GM12878 (cell line): ENCODE measurements around the gene SMIM21. TPM values are rescaled to one million over a fixed set of nuclear protein-coding genes. Genes with fewer than 3 reads are reported as not detected.

Experiments
- ATAC-seq: fragments of 200-7000 bp; cut with Tn5 transposase; 3 replicates; pipeline ENCODE4 v1.9.1; 2020; ENCODE audit warnings: mild to moderate bottlenecking, moderate library complexity
- BruUV-seq: library from RNA; stranded (reverse); fragments of 400-500 nt; replicated peaks from 2 replicates; lab custom pipeline; 2021; lab: Mats Ljungman, UMichigan
- CTCF ChIA-PET: fragments of 300-600 bp; sonication (Branson Sonifier 250); formaldehyde crosslinking; extraction: SDS; loops from one replicate; lab custom pipeline; 2021; ENCODE audit warnings: inconsistent platforms; lab: Yijun Ruan, JAX
- POLR2A ChIA-PET: fragments of 350-600 bp; formaldehyde crosslinking; extraction: SDS; loops from one replicate; lab custom pipeline; 2021; ENCODE audit warnings: inconsistent platforms; lab: Charles Lee
- RAD21 ChIA-PET: fragments of 300-600 bp; sonication (Branson Sonifier 250); formaldehyde crosslinking; loops from one replicate; lab custom pipeline; 2023; ENCODE audit warnings: antibody characterized with exemption; ENCODE audit not compliant: unreplicated experiment; lab: Charles Lee
- SMC1A ChIA-PET: fragments of 300-600 bp; sonication (Branson Sonifier 250); formaldehyde crosslinking; loops from one replicate; lab custom pipeline; 2023; ENCODE audit not compliant: unreplicated experiment, uncharacterized antibody; lab: Charles Lee
- DNase-seq: peaks from one replicate; pipeline ENCODE4 v3.0.0-alpha.2; 2011; ENCODE audit warnings: low read depth, low spot score
- FAIRE-seq: peaks from 3 replicates; lab custom pipeline; 2011; peaks lifted over from hg19 to GRCh38; lab: Jason Lieb, UNC
- H2AFZ ChIP-seq: 2 replicates; pipeline ENCODE4 v1.6.0; 2011; ENCODE audit warnings: low read depth, low read length, control low read depth; ENCODE audit not compliant: control insufficient read depth
- H3K27ac ChIP-seq: 2 replicates; pipeline ENCODE4 v1.5.1; 2011; ENCODE audit warnings: control low read depth; ENCODE audit not compliant: control insufficient read depth, insufficient read depth
- H3K27me3 ChIP-seq, 2 experiments: replicated peaks in 1 of 2; 2 replicates each; pipeline versions ENCODE4 v1.6.0 to v1.6.1; 2011; ENCODE audit warnings: low read length in 1 of 2; ENCODE audit not compliant: control insufficient read depth in 2 of 2, insufficient read depth in 2 of 2
- H3K36me3 ChIP-seq, 2 experiments: 2 replicates each; pipeline ENCODE4 v1.5.1; 2011; ENCODE audit warnings: low read length in 1 of 2; ENCODE audit not compliant: control insufficient read depth in 2 of 2, insufficient read depth in 2 of 2
- H3K4me1 ChIP-seq: 2 replicates; pipeline ENCODE4 v1.6.1; 2011; ENCODE audit warnings: mild to moderate bottlenecking, low read length, moderate library complexity, mixed read lengths; ENCODE audit not compliant: control insufficient read depth, insufficient read depth
- H3K4me2 ChIP-seq: 2 replicates; pipeline ENCODE4 v1.6.0; 2011; ENCODE audit warnings: control low read depth; ENCODE audit not compliant: control insufficient read depth, insufficient read depth
- H3K4me3 ChIP-seq: fragments of 200-600 bp; sonication (generic); 2 replicates; pipeline ENCODE4 v1.5.1; 2016
- H3K79me2 ChIP-seq: 2 replicates; pipeline ENCODE4 v1.6.0; 2011; ENCODE audit warnings: low read length; ENCODE audit not compliant: control insufficient read depth, insufficient read depth
- H3K9ac ChIP-seq: 2 replicates; pipeline ENCODE4 v1.8.0; 2011; ENCODE audit warnings: low read length, control low read depth, mixed read lengths; ENCODE audit not compliant: control insufficient read depth, insufficient read depth
- H3K9me3 ChIP-seq: replicated peaks from 3 replicates; pipeline ENCODE4 v1.5.1; 2011; ENCODE audit warnings: mild to moderate bottlenecking, low read length; ENCODE audit not compliant: control insufficient read depth, insufficient read depth
- H4K20me1 ChIP-seq: 2 replicates; pipeline ENCODE4 v1.6.0; 2011; ENCODE audit not compliant: control insufficient read depth, insufficient read depth
- ASH2L ChIP-seq: fragments of 300-600, 200-600 bp; sonication (generic); IDR thresholded peaks from 2 replicates; pipeline ENCODE4 v1.6.1; 2017; ENCODE audit warnings: low read depth, mild to moderate bottlenecking, borderline replicate concordance
- BCL3 ChIP-seq: IDR thresholded peaks from 2 replicates; pipeline ENCODE4 v1.6.1; 2011; ENCODE audit warnings: borderline replicate concordance, low read depth, mild to moderate bottlenecking, moderate library complexity, low read length; ENCODE audit not compliant: insufficient read depth, poor library complexity, severe bottlenecking
- CBX5 ChIP-seq: sonication (generic); IDR thresholded peaks from 2 replicates; pipeline ENCODE4 v1.6.1; 2016; ENCODE audit warnings: low read depth, moderate library complexity, mild to moderate bottlenecking, inconsistent platforms
- CHD1 ChIP-seq: IDR thresholded peaks from 2 replicates; pipeline ENCODE4 v1.6.1; 2012; ENCODE audit warnings: low read depth, low read length, improper control_type of control experiment
- CHD2 ChIP-seq: IDR thresholded peaks from 2 replicates; pipeline ENCODE4 v1.6.1; 2011; ENCODE audit warnings: low read depth, low read length, improper control_type of control experiment, borderline replicate concordance
- EED ChIP-seq: sonication (generic); IDR thresholded peaks from 2 replicates; pipeline ENCODE4 v1.6.1; 2016; ENCODE audit warnings: antibody characterized with exemption, low read depth
- ESRRA ChIP-seq: IDR thresholded peaks from 2 replicates; pipeline ENCODE4 v1.6.1; 2012; ENCODE audit warnings: mild to moderate bottlenecking, low read length, improper control_type of control experiment
- IRF3 ChIP-seq: fragments of 450-650 bp; IDR thresholded peaks from 2 replicates; pipeline ENCODE4 v1.6.1; 2014; ENCODE audit warnings: mild to moderate bottlenecking
- MEF2B ChIP-seq: fragments of 450-650 bp; IDR thresholded peaks from 2 replicates; pipeline ENCODE4 v1.6.1; 2018; ENCODE audit warnings: mild to moderate bottlenecking, moderate library complexity; ENCODE audit not compliant: partially characterized antibody, poor library complexity, severe bottlenecking
- PAX8 ChIP-seq: fragments of 450-650 bp; IDR thresholded peaks from 2 replicates; pipeline ENCODE4 v1.6.1; 2017; ENCODE audit warnings: mild to moderate bottlenecking, moderate library complexity
- POLR2AphosphoS5 ChIP-seq: IDR thresholded peaks from 2 replicates; pipeline ENCODE4 v1.6.1; 2011; ENCODE audit warnings: mild to moderate bottlenecking, low read length, inconsistent platforms
- POU2F2 ChIP-seq: IDR thresholded peaks from 3 replicates; pipeline ENCODE4 v1.6.1; 2011; ENCODE audit warnings: low read depth, mild to moderate bottlenecking, low read length, borderline replicate concordance
- RAD51 ChIP-seq: fragments of 450-650 bp; IDR thresholded peaks from 2 replicates; pipeline ENCODE4 v1.6.1; 2016; ENCODE audit warnings: moderate library complexity, mild to moderate bottlenecking, inconsistent platforms
- RBBP5 ChIP-seq: fragments of 200-600 bp; sonication (generic); conservative IDR thresholded peaks from 2 replicates; pipeline ENCODE4 v1.6.1; 2016
- STAT1 ChIP-seq: fragments of 450-650 bp; conservative IDR thresholded peaks from 2 replicates; pipeline ENCODE4 v1.6.1; 2014; ENCODE audit warnings: antibody characterized with exemption, mild to moderate bottlenecking
- TCF3 ChIP-seq: IDR thresholded peaks from 2 replicates; pipeline ENCODE4 v1.6.1; 2012; ENCODE audit warnings: low read depth, mild to moderate bottlenecking, low read length, borderline replicate concordance; ENCODE audit not compliant: insufficient read depth
- TCF7 ChIP-seq: IDR thresholded peaks from 2 replicates; pipeline ENCODE4 v1.6.1; 2014; ENCODE audit warnings: antibody characterized with exemption, borderline replicate concordance
- WGBS: methylation state at CpG from one replicate; pipeline ENCODE4 v1.1.6; 2016; ENCODE audit warnings: low lambda C conversion rate; ENCODE audit not compliant: insufficient replicate concordance, insufficient coverage; ENCODE audit errors: missing lambda C conversion rate; 5-methylcytosine and 5-hydroxymethylcytosine counted together
- in situ Hi-C: fragments of 300-500 bp; cut with MboI; formaldehyde crosslinking; loops from 9 replicates; pipeline ENCODE4 v1.14.3; 2018; ENCODE audit warnings: mixed read lengths
- intact Hi-C: fragments of 100-400 bp; cut with micrococcal nuclease; formaldehyde crosslinking; loops from one replicate; pipeline ENCODE4 v1.14.2; 2022; ENCODE audit not compliant: unreplicated experiment
- polyA plus RNA-seq, 11 experiments: library from polyadenylated mRNA; depleted of rRNA in 4 of 11; unstranded in 6 of 11; stranded (reverse) in 5 of 11; fragments of >200 nt; fragmentation: Nextera tagmentation in 4 of 11; fragmentation: Illumina TruSeq in 1 of 11; extraction: Ambion mirVana in 4 of 11; extraction: Trizol in 1 of 11; gene quantifications; 1 replicate in 1 of 11; 2 replicates in 10 of 11; pipeline versions ENCODE4 v1.2.1 to v1.2.3, GENCODE V29; 2011 to 2016; ENCODE audit warnings: inconsistent platforms in 2 of 11, missing spikeins in 2 of 11, low read depth in 1 of 11
- total RNA-seq, 4 experiments: library from RNA; depleted of rRNA in 3 of 4; stranded (reverse); fragments of >200 nt in 3 of 4; fragmentation: Illumina TruSeq in 1 of 4; extraction: Trizol in 1 of 4; gene quantifications; 2 replicates each; pipeline versions ENCODE4 v1.2.1 to v1.2.3, GENCODE V29; 2013 to 2021

SMIM21 gene
- total and polyA plus RNA-seq, 10 of the 15 experiments (the other 5 are each of a cell fraction or from before 2014, with no cell fraction given) = not detected

- 48% methylated on average over 13 of the region's 13 CpGs for WGBS
- no peak overlapping the region for H2AFZ ChIP-seq
- TF ChIP-seq POLR2AphosphoS5 = no peak
- no peak for TF ChIP-seq TCF7
- no peak for TF ChIP-seq BCL3
- no peak for TF ChIP-seq MEF2B
- no peak for TF ChIP-seq EED
- TF ChIP-seq PAX8 = no peak
- TF ChIP-seq IRF3 = no peak
- TF ChIP-seq RAD51 = no peak
- no peak for TF ChIP-seq RBBP5
- TF ChIP-seq POU2F2 = no peak
- TF ChIP-seq TCF3 = no peak
- no peak for TF ChIP-seq ASH2L
- no peak for TF ChIP-seq CHD2
- no peak for TF ChIP-seq ESRRA
- TF ChIP-seq CBX5 = no peak
- no peak for TF ChIP-seq STAT1
- no peak for TF ChIP-seq CHD1
- H3K27ac ChIP-seq = no peak overlapping the region
- FAIRE-seq = no peak
- H4K20me1 ChIP-seq = no peaks in the 10 kb centered on the region
- POLR2A ChIA-PET = no interaction called here
- no peaks in the 10 kb centered on the region for H3K4me1 ChIP-seq
- in situ Hi-C loops = no loop called here
- H3K9ac ChIP-seq = no peak overlapping the region
- intact Hi-C loops = no loop called here
- no peak overlapping the region for H3K4me3 ChIP-seq
- no peaks in the 10 kb centered on the region; the same call in 2 of the 3 replicates for H3K9me3 ChIP-seq
- no peak for ATAC-seq
- DNase-seq = no peak
- H3K27me3 ChIP-seq = no peaks in the 10 kb centered on the region; a peak in 2 of 4 replicates
- RAD21 ChIA-PET = no interaction called here
- no TSS peak for BruUV-seq
- CTCF ChIA-PET = interaction anchor here (0.8 kb wide), 1 partner anchor 15 kb away, joined by 4 read pairs; no protein-coding TSS in a partner anchor
- no peaks in the 10 kb centered on the region for H3K79me2 ChIP-seq
- no peaks in the 10 kb centered on the region for H3K36me3 ChIP-seq
- SMC1A ChIA-PET = no interaction called here
- no peak overlapping the region for H3K4me2 ChIP-seq
These were observed 36.9 kb upstream of the SMIM21 start for GRCh38 chr18:75464356-75464755.
